PFSK-1 (cell line): ENCODE data around the gene FGF14.

Experiments
- FOXP2 ChIP-seq: optimal IDR thresholded peaks from 2 replicates; pipeline ENCODE3; 2011; ENCODE audit warnings: borderline replicate concordance, control low read depth, inconsistent platforms; ENCODE audit not compliant: insufficient read depth; ENCODE audit errors: extremely low read length, extremely low read depth
- POLR2AphosphoS5 ChIP-seq: IDR thresholded peaks from 2 replicates; pipeline ENCODE4 v1.6.1; 2012; ENCODE audit warnings: low read depth, mild to moderate bottlenecking, control low read depth, low read length, moderate library complexity
- SIN3A ChIP-seq: IDR thresholded peaks from 2 replicates; pipeline ENCODE4 v1.6.1; 2012; ENCODE audit warnings: mild to moderate bottlenecking, low read length, moderate library complexity, borderline replicate concordance; ENCODE audit not compliant: insufficient read depth
- TAF1 ChIP-seq: IDR thresholded peaks from 2 replicates; pipeline ENCODE4 v1.6.1; 2012; ENCODE audit warnings: low read length, control low read depth, borderline replicate concordance; ENCODE audit not compliant: insufficient read depth
- TF ChIP-seq, protein P1 (sequence below), 2 experiments: IDR thresholded peaks; 2 replicates each; pipeline versions ENCODE4 v1.6.1 to v1.8.0; 2011 to 2012; ENCODE audit warnings: low read depth in 2 of 2, low read length in 2 of 2, control low read depth in 1 of 2, inconsistent platforms in 1 of 2, mild to moderate bottlenecking in 1 of 2, moderate library complexity in 1 of 2; ENCODE audit not compliant: insufficient read depth in 1 of 2

FGF14 gene

GRCh38 chr13:102359264-102359663, 42.6 kb downstream of the FGF14 start:
- TF ChIP-seq SIN3A = no peak
- no peak for TF ChIP-seq TAF1
- TF ChIP-seq POLR2AphosphoS5 = no peak
- TF ChIP-seq, protein P1, sequence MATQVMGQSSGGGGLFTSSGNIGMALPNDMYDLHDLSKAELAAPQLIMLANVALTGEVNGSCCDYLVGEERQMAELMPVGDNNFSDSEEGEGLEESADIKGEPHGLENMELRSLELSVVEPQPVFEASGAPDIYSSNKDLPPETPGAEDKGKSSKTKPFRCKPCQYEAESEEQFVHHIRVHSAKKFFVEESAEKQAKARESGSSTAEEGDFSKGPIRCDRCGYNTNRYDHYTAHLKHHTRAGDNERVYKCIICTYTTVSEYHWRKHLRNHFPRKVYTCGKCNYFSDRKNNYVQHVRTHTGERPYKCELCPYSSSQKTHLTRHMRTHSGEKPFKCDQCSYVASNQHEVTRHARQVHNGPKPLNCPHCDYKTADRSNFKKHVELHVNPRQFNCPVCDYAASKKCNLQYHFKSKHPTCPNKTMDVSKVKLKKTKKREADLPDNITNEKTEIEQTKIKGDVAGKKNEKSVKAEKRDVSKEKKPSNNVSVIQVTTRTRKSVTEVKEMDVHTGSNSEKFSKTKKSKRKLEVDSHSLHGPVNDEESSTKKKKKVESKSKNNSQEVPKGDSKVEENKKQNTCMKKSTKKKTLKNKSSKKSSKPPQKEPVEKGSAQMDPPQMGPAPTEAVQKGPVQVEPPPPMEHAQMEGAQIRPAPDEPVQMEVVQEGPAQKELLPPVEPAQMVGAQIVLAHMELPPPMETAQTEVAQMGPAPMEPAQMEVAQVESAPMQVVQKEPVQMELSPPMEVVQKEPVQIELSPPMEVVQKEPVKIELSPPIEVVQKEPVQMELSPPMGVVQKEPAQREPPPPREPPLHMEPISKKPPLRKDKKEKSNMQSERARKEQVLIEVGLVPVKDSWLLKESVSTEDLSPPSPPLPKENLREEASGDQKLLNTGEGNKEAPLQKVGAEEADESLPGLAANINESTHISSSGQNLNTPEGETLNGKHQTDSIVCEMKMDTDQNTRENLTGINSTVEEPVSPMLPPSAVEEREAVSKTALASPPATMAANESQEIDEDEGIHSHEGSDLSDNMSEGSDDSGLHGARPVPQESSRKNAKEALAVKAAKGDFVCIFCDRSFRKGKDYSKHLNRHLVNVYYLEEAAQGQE (IDR thresholded peaks at IDR 0.05; ENCODE audit: insufficient read depth in 1 of 2, low read depth in 2 of 2, low read length in 2 of 2) = no peak

GRCh38 chr13:102355251-102355650, 46.6 kb downstream of the FGF14 start:
- TF ChIP-seq SIN3A (no peak), FOXP2 (no peak), POLR2AphosphoS5 (no peak), TAF1 (no peak)
- TF ChIP-seq, protein P1 (IDR thresholded peaks at IDR 0.05; ENCODE audit: insufficient read depth in 1 of 2, low read depth in 2 of 2, low read length in 2 of 2) = no peak

GRCh38 chr13:102354011-102354410, 47.8 kb downstream of the FGF14 start:
- TF ChIP-seq, protein P1 (IDR thresholded peaks at IDR 0.05; ENCODE audit: insufficient read depth in 1 of 2, low read depth in 2 of 2, low read length in 2 of 2) = no peak
- TF ChIP-seq SIN3A (no peak), POLR2AphosphoS5 (no peak), FOXP2 (no peak), TAF1 (no peak)

GRCh38 chr13:102351521-102351920, 50.3 kb downstream of the FGF14 start:
- TF ChIP-seq POLR2AphosphoS5 (no peak), FOXP2 (no peak), SIN3A (no peak), TAF1 (no peak)
- TF ChIP-seq, protein P1 (IDR thresholded peaks at IDR 0.05; ENCODE audit: insufficient read depth in 1 of 2, low read depth in 2 of 2, low read length in 2 of 2) = no peak

DNA sequence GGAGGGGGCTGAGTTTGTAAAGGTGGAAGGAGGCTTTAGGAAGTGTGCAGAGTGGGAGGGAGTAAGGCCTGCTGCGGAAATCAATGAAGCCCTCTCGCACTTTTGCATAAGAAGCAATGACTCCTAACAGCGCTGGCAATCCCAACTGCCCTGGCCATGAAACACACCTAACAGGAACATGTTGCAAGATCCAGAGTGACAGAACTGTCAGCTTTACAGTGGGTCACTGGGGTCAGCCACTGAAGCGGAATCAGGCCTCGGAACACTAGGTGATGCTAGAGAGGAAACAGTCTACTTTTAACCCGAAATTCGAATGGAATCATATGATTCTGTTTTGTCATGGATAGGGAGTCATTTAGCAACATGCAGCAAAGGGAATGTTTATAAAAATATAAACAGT, 54.4 kb downstream of the FGF14 start:
- TF ChIP-seq SIN3A = no peak
- TF ChIP-seq POLR2AphosphoS5 = no peak
- TF ChIP-seq TAF1 = no peak
- no peak for TF ChIP-seq FOXP2
- TF ChIP-seq, protein P1 (IDR thresholded peaks at IDR 0.05; ENCODE audit: insufficient read depth in 1 of 2, low read depth in 2 of 2, low read length in 2 of 2) = no peak
